ENCODE measurements around the gene VSIG8. TPM values are rescaled to one million over a fixed set of nuclear protein-coding genes. Genes with fewer than 3 reads are reported as not detected.

Gene VSIG8
- polyA plus RNA-seq, 4 donors = 0.11 to 0.76 (median 0.32) TPM; not detected in 1

- no peak for DNase-seq (ENCODE audit: low read depth in 4 of 4, low spot score in 3 of 4)
Measured at GRCh38 chr1:159831412-159832141, 30.9 kb downstream of the VSIG8 start.

GRCh38 chr1:159830722-159831121 lies 31.7 kb downstream of the VSIG8 start:
- no peak for DNase-seq (ENCODE audit: low read depth in 4 of 4, low spot score in 3 of 4)

- no peak for DNase-seq (ENCODE audit: low read depth in 4 of 4, low spot score in 3 of 4)
Measured at GRCh38 chr1:159829822-159830465, 32.5 kb downstream of the VSIG8 start.

- DNase-seq (ENCODE audit: low read depth in 4 of 4, low spot score in 3 of 4) = no peak
Measured at GRCh38 chr1:159829273-159829634, 33.2 kb downstream of the VSIG8 start.

GRCh38 chr1:159828581-159829272 lies 33.7 kb downstream of the VSIG8 start:
- no peak for DNase-seq (ENCODE audit: low read depth in 4 of 4, low spot score in 3 of 4)

- DNase-seq (ENCODE audit: low read depth in 4 of 4, low spot score in 3 of 4) = no peak
Measured at GRCh38 chr1:159828176-159828575, 34.3 kb downstream of the VSIG8 start.

- no peak for DNase-seq (ENCODE audit: low read depth in 4 of 4, low spot score in 3 of 4)
Measured at GRCh38 chr1:159827549-159827948, 34.9 kb downstream of the VSIG8 start.

GRCh38 chr1:159827102-159827490 lies 35.4 kb downstream of the VSIG8 start:
- DNase-seq (ENCODE audit: low read depth in 4 of 4, low spot score in 3 of 4) = no peak

- DNase-seq (ENCODE audit: low read depth in 4 of 4, low spot score in 3 of 4) = no peak
Measured at GRCh38 chr1:159826441-159827101, 35.9 kb downstream of the VSIG8 start, which contains the start of gene SLAMF8. Gene SLAMF8 (plus strand): TSS chr1:159826873. CDS start chr1:159826899, 26 bp downstream.

GRCh38 chr1:159825564-159825963 lies 36.9 kb downstream of the VSIG8 start:
- DNase-seq (ENCODE audit: low read depth in 4 of 4, low spot score in 3 of 4) = no peak

GRCh38 chr1:159823406-159823805 lies 39.1 kb downstream of the VSIG8 start:
- DNase-seq (ENCODE audit: low read depth in 4 of 4, low spot score in 3 of 4) = peak in 1 of 4 donors; percentile 55

GRCh38 chr1:159821171-159821867 lies 41.1 kb downstream of the VSIG8 start:
- no peak for DNase-seq (ENCODE audit: low read depth in 4 of 4, low spot score in 3 of 4)

- DNase-seq (ENCODE audit: low read depth in 4 of 4, low spot score in 3 of 4) = no peak
Measured at GRCh38 chr1:159817276-159818041, 45.0 kb downstream of the VSIG8 start.

GRCh38 chr1:159815926-159816325 lies 46.5 kb downstream of the VSIG8 start:
- DNase-seq (ENCODE audit: low read depth in 4 of 4, low spot score in 3 of 4) = no peak

- DNase-seq (ENCODE audit: low read depth in 4 of 4, low spot score in 3 of 4) = no peak
Measured at GRCh38 chr1:159804924-159805323, 57.5 kb downstream of the VSIG8 start.

Other genes with a start within 250 kb of the VSIG8 start
- gene CRP, start 148.1 kb downstream of the VSIG8 start, polyA plus RNA-seq (ENCODE audit: insufficient read length in 4 of 4) = under 1 TPM in 1 of 4 donors, not detected in 3; 0.20 TPM
- 10 to 100 TPM; 11.2 to 31.0 (median 24.2) TPM for gene DUSP23, start 81.7 kb downstream of the VSIG8 start, polyA plus RNA-seq (ENCODE audit: insufficient read length in 4 of 4)
- under 1 TPM; 0.10 to 0.41 (median 0.34) TPM for gene FCRL6, start 60.3 kb downstream of the VSIG8 start, polyA plus RNA-seq (ENCODE audit: insufficient read length in 4 of 4)
- 1 to 10 TPM in 1 of 4 donors, under 1 TPM in 3; 0.42 to 1.1 (median 0.72) TPM for gene SLAMF8, start 35.8 kb downstream of the VSIG8 start, polyA plus RNA-seq (ENCODE audit: insufficient read length in 4 of 4)
- 1 to 10 TPM in 3 of 4 donors, under 1 TPM in 1; 0.38 to 4.1 (median 2.8) TPM for gene CFAP45, start 37.5 kb upstream of the VSIG8 start, polyA plus RNA-seq (ENCODE audit: insufficient read length in 4 of 4)
- gene TAGLN2, start 62.9 kb upstream of the VSIG8 start, polyA plus RNA-seq (ENCODE audit: insufficient read length in 4 of 4) = 100 to 1,000 TPM; 118 to 147 (median 142) TPM
- 10 to 100 TPM in 3 of 4 donors, 1 to 10 TPM in 1; 8.1 to 25.4 (median 13.2) TPM for gene IGSF9, start 83.0 kb upstream of the VSIG8 start, polyA plus RNA-seq (ENCODE audit: insufficient read length in 4 of 4)
- not detected for gene SLAMF9, start 91.6 kb upstream of the VSIG8 start, polyA plus RNA-seq (ENCODE audit: insufficient read length in 4 of 4)
- 10 to 100 TPM in 3 of 4 donors, 1 to 10 TPM in 1; 8.5 to 13.9 (median 13.2) TPM for gene PIGM, start 169.3 kb upstream of the VSIG8 start, polyA plus RNA-seq (ENCODE audit: insufficient read length in 4 of 4)
- 10 to 100 TPM in 3 of 4 donors, 1 to 10 TPM in 1; 1.0 to 29.7 (median 25.0) TPM for gene KCNJ10, start 207.5 kb upstream of the VSIG8 start, polyA plus RNA-seq (ENCODE audit: insufficient read length in 4 of 4)
- gene KCNJ9, start 218.9 kb upstream of the VSIG8 start, polyA plus RNA-seq (ENCODE audit: insufficient read length in 4 of 4) = under 1 TPM; 0.11 to 0.29 (median 0.15) TPM
- 10 to 100 TPM; 18.3 to 40.3 (median 28.7) TPM for gene IGSF8, start 236.0 kb upstream of the VSIG8 start, polyA plus RNA-seq (ENCODE audit: insufficient read length in 4 of 4)

All from left renal pelvis (tissue), 4 donors.